ENCODE results near the gene MLST8.

The MLST8 gene

DNA sequence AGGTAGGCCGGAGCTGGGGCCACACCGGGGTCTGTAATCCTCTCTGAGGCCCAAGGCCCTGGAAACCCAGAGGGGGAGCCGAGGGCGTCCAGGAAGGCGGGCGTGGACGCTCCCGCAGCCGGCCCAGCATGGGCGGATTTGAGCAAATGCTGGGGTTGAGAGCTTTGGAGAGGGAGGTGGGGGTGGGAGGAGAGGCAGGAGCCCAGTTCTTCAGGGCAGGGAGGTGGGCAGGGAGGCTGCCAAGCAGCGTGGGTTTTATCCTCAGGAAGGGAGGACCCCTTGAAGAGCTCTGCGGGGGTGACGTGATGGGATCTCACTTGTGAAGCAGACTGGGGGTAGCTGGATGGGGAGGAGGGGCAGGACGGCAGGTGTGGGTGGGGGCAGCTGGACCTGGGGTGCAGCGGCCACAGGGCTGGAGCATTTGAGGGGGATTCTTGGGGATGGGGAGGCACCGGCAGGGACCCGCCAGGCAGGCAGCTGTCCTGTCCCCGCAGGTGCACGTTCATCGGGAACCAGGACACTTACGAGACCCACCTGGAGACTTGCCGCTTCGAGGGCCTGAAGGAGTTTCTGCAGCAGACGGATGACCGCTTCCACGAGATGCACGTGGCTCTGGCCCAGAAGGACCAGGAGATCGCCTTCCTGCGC, 32.4 kb upstream of the MLST8 start:
- FAIRE-seq (no peak), DNase-seq (ENCODE audit: insufficient read length, low spot score) (no peak)

DNA sequence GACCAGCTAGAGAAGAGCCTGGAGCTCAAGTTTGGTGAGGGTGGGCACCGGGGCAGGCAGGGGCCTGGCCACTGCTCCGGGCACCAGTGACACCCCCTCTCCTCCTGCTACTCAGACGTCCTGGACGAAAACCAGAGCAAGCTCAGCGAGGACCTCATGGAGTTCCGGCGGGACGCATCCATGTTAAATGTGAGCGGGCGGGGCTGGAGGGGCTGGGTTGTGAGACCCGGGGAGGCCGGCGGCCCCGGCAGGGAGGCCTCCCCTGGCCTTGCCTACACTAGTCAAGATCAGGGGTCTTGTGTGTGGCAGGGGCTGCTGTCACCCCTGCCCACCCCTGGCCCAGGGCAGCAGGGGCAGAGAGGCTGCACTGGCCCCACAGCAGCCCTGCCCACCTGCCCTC, 31.9 kb upstream of the MLST8 start:
- no peak for FAIRE-seq

DNA sequence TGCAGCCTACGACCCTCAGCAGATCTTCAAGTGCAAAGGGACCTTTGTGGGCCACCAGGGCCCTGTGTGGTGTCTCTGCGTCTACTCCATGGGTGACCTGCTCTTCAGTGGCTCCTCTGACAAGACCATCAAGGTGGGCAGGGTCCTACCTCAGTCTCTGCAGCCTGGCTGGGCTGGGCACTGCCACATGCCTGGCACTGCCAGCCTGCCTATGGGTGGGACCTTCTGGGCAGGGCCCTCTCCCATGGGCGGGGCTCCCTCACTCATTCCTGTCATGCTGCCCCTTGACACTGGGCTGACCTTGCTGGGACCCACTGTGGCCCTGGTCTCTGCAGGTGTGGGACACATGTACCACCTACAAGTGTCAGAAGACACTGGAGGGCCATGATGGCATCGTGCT, 31.3 kb upstream of the MLST8 start:
- DNase-seq (ENCODE audit: insufficient read length, low spot score) (no peak), FAIRE-seq (no peak)

More for the DNA sequence above, 31.9 kb upstream of the MLST8 start:
- DNase-seq (ENCODE audit: insufficient read length, low spot score): no peak

DNA sequence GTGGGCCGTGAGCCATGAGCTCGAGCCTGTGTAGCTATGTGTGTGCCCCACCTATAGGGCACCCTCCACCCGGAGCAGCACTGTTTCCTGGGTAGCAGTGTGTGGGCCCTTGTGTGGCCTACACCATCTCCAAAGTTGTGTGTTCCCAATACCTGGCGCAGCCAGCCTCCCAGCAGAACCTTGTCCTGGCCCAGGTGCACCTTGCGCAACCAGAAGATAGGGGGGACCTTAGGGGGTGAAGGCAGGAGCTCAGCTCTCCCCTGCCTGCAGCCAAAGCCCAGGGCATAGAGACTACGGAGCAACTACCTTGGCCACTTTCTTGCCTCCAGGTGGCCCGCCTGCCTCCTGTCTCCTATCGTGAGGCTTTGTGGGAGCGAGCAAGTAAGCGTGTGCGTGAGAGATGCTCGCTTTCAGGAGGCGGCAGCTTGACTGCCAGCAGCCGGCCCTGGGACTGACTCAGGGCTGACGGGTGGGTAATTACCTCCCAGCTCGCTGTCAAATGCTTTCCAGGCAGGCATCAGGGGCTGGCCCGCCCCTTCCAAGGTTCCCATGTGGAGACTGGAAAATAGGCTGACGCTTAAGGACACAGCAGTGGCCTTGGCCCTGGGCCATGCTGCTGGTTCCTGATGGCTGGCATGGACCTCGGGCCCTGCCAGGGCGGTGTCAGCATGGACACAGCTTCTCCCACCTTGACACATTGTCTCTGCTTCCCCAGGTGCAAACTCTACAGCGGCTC, 30.7 kb upstream of the MLST8 start:
- DNase-seq (ENCODE audit: insufficient read length, low spot score): no peak
- no peak for FAIRE-seq

DNA sequence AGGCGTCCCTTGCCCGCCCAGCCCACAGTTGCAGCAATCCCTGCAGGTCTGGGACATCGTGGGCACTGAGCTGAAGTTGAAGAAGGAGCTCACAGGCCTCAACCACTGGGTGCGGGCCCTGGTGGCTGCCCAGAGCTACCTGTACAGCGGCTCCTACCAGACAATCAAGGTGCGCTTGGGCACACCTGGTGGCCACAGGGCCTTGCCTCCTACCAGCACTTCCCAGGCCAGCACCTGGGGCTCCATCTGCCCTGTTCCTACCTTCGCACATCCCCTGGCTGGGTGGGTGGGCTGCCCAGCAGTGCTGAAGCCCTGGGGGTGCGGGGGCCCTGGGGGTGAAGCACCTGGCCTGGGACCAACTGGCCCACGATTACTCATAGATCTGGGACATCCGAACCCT, 29.8 kb upstream of the MLST8 start:
- DNase-seq (ENCODE audit: insufficient read length, low spot score): no peak
- FAIRE-seq: no peak

DNA sequence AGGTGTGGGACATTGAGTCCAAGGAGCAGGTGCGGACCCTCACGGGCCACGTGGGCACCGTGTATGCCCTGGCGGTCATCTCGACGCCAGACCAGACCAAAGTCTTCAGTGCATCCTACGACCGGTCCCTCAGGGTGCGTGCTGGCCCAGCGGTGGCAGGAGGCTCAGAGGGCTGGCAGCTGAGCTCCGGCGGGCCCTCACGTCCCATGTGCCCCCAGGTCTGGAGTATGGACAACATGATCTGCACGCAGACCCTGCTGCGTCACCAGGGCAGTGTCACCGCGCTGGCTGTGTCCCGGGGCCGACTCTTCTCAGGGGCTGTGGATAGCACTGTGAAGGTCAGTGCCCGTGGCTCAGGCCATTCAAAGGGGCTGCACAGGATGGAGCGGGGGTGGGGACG, 29.2 kb upstream of the MLST8 start:
- no peak for FAIRE-seq

DNA sequence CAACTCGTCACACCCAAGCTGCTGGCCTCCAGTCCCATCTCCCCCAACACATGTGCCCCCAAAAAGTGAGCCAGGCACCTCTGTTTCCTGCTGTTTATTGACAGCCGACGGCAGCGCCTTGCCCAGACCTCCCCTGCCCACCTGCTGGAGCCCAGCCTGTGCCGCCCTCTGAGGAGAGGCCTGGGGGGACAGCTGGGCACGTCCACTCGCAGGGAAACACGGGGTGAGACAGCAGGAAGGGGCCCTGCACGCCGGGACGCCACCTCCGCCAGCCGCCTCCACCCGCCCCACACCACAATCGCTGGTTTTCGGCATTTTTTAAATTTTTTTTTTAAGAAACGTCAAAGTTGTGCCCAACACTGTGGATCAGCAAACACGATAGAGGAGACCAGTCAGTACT, 28.2 kb upstream of the MLST8 start:
- DNase-seq (ENCODE audit: insufficient read length, low spot score) (no peak), FAIRE-seq (no peak)

More for the DNA sequence above, 29.2 kb upstream of the MLST8 start:
- no peak for DNase-seq (ENCODE audit: insufficient read length, low spot score)

DNA sequence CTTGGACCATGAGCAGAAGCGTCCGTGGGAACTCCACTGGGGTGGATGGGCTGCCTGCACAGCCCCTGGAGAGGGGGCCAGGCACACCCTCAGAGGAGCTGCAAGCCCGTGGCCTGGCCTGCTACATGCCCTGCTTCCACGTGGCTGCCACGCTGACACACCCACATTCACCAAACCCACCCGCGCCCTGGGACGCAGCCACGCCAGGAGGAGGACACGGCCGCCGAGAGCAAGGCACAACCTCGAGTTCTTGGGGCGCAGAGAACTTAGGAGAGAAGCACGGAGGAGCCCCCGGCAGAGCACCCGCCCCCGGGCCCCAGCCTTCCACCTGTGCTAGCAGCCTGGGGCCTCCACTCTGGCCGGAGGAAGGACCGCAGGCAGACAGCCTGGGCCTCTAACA, 27.7 kb upstream of the MLST8 start:
- DNase-seq (ENCODE audit: insufficient read length, low spot score) (no peak), FAIRE-seq (no peak)

DNA sequence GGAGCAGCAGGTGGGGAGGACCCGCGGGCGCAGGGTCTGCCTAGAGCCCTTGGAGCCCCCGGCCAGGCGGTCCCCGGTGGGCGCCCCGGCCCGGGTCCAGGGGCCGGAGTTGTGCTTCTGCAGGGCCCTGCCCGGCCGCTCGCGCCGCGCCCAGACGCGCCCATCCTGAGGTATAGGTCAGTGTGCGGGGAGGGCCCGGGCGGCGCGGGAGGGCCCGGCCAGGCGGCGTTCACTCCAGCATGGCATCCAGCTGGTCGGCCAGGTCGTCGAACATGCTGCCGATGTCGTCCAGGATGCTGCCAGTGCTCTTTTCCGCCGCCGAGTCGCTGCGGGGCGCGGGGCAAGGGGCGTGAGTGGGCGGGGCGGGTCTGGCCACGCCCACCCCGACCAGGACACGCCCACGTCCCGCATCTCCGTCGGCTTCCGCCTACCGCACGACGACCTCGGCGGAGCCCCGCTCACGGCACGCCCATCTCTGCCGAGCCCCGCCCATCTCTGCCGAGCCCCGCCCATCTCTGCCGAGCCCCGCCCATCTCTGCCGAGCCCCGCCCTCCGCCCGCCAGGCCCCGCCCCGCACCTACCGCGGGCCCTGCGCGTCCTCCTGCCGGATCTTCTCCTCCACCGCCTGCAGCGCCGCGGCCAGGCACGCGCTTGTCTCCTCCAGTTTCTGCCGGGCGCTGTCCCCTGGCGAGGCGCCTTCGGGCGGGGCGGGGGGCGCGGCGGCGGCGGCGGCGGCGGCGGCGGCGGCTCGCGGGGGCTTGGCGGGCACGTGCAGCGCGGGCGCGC, 26.7 kb upstream of the MLST8 start:
- no peak for DNase-seq (ENCODE audit: insufficient read length, low spot score)
- no peak for FAIRE-seq

DNA sequence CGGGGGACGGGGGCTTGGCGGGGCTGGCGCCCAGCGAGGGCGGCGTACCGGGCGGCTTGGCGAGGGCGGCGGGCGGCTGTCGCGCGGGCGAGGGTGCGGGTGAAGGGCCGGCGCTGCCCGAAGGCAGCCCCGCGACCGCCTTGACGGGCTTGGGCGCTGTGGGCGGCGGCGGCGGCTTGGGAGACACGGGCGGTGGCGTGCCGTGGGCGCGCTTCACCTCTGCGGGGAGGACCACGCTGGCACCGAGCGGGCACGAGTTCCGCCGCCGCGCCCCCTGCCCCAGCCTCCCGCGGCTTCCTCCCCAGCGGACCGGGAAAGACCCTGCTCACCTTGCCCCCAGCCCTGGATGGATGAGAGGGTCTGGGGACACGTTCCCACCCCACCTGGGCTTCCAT, 26.1 kb upstream of the MLST8 start:
- FAIRE-seq: no peak
- no peak for DNase-seq (ENCODE audit: insufficient read length, low spot score)

DNA sequence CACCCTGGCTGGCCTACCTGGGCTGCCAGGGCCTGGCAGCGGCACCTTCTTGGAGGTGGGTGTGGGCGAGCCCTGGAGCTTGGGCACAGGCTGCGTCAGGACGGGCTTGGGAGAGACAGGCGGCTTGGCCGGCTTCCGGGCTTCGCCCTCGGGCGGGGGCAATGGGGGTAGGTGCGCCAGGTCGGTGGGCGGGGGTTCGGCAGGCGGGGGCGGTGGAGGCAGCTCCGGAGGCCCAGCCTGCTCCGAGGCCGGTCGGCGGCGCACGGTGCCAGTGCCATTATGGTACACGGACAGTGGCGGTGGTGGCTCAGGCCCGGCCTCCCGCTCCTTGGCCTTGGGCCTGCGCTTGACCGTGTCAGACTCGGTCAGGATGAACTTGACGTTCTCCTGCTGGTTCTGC, 25.7 kb upstream of the MLST8 start:
- DNase-seq (ENCODE audit: insufficient read length, low spot score) (no peak), FAIRE-seq (no peak)

DNA sequence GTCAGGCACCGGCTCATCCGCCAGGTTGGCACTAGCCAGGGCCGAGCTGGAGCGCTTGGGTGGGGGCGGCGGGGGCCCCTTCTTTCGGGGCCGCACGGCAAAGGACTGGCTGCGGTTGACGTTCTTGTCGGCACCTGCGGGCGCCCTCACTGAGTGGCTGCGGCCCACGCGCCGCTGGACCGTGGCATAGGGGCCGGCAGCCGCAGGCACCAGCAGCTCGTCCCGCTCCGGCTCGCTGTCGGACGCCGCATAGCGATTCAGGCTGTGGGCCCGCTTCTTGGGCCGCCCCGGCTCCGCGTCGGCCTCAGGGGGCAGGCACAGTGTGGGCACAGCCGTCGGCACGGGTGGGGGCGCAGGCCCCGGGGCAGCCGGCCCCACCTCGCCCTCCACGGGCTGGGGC, 24.8 kb upstream of the MLST8 start:
- FAIRE-seq (no peak), DNase-seq (ENCODE audit: insufficient read length, low spot score) (no peak)

DNA sequence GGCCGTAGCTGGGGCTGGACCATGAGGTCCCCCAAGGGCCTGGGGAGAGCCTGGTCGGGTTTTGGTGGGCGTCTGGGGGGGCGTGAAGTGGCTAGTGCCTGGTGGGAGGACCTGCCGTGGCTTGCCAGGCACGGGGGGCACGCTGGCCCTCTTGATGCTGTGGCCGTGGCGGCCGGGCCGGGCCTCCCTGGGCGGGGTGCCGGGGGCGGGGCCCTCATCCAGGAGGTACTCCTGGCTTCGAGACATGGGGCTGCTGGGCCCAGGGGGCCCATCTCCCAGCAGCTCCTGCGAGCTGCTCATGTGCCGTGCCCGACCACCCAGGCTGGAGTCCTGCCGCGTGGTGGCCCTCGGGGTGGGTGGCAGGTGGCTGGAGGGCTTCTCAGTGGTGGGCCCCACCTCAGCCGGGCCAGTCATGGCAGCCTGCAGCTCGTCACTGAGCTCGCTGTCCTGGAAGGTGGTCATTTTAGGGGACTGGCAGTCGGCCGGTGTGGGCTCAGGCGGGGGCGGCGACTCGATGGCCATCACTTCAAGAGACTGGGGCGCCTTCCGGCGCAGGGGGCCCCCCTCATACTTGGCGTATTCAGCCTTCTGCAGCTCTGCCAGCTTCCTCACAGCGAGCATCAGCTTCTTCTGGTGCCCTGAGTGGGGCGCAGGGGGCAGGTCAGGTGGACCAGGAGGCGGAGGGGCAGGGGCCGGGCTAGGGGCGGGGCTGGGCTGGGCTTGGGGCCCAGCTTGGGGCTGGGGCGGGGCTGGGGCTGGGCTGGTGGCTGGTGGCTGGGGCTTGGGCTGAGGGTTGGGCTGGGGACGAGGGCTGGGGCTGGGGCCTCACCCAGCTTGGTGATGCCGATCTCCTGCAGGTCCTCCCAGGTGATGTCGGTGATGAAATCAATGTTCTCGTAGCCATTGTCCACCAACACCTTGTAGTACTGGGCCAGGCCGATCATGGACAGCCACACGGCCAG, 24.0 kb upstream of the MLST8 start:
- FAIRE-seq (no peak), DNase-seq (ENCODE audit: insufficient read length, low spot score) (no peak)

DNA sequence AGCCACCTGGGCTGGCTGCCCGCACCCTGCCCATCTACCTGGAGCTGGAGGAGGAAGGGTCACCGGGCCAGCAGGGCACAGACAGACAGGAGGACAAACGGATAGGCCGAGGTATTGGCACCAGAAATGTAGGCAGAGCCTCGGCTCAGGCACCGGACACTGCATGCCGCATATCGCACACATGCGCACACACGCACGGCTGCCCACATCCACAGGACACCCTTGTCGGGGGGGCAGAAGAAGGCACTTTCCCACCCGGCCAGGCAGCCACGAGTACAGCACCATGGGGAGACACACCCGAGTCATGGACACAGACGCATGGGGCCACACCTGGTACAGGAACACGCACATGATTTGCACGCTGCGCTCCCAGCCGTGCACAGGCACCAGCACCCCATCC, 23.3 kb upstream of the MLST8 start:
- FAIRE-seq: no peak

DNA sequence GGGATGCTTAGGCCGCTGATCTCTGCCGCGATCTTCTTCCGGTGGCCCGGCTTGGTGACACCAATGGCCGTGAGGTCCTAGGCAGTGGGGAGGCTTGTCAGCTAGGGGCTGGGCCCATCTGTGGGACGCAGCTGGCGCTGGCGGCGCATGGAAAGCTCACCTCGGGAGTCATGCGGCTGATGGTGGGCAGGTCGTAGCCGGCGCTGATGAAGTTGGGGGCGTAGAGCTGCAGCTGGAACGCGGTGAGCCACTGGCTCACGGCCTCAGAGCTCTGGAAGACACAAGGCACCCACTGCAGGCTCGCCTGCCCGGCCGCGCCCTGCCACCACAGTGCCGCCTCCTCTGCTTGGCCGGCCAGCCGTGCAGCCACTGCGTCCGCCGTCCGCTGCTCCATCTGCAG, 21.6 kb upstream of the MLST8 start:
- FAIRE-seq: no peak

More for the DNA sequence above, 23.3 kb upstream of the MLST8 start:
- DNase-seq (ENCODE audit: insufficient read length, low spot score): no peak

DNA sequence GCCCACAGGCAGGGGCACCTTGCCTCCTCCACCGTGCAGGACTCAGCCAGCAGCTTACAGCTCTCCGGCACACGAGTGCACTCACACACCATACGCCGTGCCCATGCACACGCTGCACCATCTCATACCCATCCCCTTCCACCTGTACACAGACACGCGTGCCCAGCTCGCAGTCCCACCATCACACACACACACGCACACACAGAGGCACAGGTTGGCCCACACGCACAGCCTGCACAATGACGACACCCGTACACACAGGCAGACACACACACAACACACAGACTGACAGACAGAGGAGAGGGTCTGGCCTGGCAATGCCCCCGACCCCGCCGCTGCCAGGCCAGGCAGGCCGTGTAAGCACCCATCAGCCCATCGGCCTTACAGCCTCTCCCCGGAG, 20.9 kb upstream of the MLST8 start:
- no peak for FAIRE-seq
- no peak for DNase-seq (ENCODE audit: insufficient read length, low spot score)

More for the DNA sequence above, 21.6 kb upstream of the MLST8 start:
- DNase-seq (ENCODE audit: insufficient read length, low spot score): no peak

DNA sequence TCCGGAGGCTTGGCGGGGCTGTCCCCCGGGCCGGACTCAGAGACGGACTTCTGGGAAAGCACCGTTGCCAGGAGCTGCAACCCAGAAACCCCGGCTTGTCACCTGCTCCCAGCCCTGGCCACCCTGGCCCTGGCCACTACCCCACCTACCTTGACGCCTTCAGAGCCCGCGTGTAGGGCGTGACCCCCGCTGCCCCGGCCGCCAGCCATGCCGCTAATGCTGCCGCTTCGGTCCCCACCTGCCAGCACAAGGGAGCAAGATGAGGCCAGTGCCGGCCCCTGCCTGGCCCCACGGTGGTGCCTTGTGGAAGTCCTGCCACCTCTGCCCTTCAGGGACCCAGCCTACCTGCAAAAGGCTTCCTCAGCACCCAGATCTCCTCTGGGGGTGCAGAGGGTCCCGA, 20.3 kb upstream of the MLST8 start:
- FAIRE-seq (no peak), DNase-seq (ENCODE audit: insufficient read length, low spot score) (no peak)

DNA sequence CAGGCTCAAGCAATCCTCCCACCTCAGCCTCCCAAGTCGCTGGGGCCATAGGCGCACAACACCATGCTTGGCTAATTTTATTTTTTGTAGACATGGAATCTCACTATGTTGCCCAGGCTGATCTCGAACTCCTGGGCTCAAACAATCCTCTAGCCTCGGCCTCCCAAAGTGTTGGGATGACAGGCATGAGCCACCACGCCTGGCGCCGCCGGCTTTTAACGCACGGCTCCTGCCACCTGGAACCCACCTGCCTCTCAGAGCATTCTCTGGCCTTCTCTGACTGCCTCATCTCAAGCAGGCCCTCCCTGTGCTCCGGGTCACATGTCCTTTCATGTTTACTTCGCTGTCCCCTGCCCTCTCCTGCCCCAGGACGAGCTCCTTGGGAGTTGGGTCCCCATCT, 19.2 kb upstream of the MLST8 start:
- FAIRE-seq (no peak), DNase-seq (ENCODE audit: insufficient read length, low spot score) (no peak)

DNA sequence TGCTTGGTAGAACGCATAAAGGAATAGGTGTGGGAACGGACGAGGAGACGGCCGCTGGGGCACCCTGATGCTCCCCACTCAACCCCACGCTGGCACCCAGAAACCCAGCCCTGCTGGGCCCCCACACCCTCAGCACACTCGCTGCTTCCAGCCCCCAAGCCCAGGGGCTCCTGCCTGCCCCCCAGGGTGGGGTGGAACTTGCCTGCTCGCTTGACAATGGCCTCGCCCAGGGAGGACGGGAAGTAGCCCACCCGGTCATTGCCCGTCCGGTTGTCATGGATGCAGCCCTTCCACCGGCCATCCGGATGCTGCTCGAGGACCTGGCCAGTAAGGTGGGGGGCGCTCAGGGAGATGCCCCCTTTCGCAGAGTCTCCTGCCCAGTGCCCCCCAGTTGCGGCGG, 18.7 kb upstream of the MLST8 start:
- DNase-seq (ENCODE audit: insufficient read length, low spot score) (no peak), FAIRE-seq (no peak)

DNA sequence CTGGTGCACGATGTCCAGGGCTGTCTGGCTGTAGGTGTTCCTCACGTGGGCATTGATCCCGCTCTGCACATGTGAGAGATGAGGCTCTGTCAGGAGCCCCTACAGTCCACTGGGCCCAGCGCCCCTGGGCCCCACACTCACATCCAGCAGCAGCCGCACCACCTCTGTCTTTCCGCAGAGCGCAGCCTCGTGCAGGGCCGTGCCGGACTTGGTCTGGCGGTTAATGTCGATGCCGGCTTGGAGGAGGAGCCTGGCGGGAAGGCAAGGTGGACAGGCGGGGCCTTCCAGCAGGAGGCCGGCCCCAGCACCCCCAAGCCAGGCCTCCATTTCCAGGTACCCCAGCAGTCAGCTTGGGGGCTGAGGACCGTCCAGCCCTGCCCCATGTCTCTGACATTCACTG, 18.0 kb upstream of the MLST8 start:
- FAIRE-seq (no peak), DNase-seq (ENCODE audit: insufficient read length, low spot score) (no peak)

DNA sequence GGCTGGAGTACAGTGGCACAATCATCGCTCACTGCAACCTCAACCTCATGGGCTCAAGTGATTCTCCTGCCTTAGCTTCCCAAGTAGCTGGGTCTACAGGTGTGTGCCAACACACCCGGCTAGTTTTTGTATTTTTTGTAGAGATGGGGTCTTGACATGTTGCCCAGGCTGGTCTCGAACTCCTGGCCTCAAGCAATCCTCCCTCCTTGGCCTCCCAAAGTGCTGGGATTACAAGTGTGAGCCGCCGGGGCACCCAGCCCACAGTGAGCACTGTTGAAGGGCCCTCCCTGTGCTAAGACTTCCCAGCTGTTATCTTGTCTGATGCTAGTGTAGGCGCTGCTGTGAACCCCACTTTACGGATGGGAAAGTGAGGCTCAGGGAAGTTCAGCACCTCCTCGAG, 16.9 kb upstream of the MLST8 start:
- DNase-seq (ENCODE audit: insufficient read length, low spot score): no peak
- FAIRE-seq: no peak
